ENCODE data around the gene TIMP3.
A peak's percentile ranks its signal among the peaks of the same experiment; 100 is the strongest.
"Not testable (repeated sequence)": the region's sequence is repeated elsewhere in the genome, so short reads cannot be mapped to it uniquely, and the experiment has no call there.

Gene TIMP3

DNA sequence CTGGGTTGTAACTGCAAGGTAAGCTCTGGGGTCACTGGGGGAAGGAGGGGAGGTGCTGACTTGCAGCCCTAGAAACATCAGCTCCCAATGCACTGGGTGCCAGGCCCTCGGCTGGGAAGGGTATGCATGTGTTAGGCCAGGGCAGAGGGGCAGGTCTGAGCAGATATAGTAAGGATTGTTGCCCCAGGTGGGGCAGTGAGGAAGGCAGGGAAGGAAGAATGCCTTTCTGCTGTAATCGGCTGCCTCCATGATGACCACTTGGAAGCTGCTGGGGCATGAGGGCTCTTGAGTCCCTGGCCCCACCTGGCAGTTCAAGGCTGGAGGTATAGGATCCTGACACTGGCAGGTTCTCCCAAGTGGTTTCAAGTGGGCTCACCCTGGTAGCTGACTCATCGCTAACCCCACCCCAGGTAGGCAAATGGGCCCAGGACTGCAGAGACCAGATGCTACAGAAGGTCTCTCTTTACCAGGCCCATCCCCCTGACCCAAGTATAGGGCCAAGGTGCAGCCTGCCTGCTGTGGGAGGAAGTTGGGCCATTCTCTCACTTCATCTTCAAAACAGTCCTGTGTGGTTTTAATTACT, 56.7 kb downstream of the TIMP3 start:
- DNase-seq, result no peak

DNA sequence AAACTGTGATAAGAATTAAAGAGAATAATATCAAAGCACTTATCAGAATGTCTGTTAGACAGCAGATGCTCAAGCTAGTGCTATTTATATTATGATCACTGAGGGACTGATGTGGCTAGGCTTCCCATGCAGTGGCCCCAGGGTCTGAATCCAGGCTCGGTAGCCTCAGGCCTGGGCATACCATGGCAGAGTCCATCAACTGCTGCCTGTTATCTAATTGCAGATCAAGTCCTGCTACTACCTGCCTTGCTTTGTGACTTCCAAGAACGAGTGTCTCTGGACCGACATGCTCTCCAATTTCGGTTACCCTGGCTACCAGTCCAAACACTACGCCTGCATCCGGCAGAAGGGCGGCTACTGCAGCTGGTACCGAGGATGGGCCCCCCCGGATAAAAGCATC, 57.5 kb downstream of the TIMP3 start:
- no peak for DNase-seq

- DNase-seq, result no peak
Measured at GRCh38 chr22:32859743-32860142, 58.2 kb downstream of the TIMP3 start.

DNA sequence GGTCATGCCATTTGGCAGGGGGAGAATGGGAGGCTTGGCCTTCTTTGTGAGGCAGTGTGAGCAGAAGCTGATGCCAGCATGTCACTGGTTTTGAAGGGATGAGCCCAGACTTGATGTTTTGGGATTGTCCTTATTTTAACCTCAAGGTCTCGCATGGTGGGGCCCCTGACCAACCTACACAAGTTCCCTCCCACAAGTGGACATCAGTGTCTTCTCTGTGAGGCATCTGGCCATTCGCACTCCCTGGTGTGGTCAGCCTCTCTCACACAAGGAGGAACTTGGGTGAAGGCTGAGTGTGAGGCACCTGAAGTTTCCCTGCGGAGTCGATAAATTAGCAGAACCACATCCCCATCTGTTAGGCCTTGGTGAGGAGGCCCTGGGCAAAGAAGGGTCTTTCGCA, 59.8 kb downstream of the TIMP3 start:
- no peak for DNase-seq

DNA sequence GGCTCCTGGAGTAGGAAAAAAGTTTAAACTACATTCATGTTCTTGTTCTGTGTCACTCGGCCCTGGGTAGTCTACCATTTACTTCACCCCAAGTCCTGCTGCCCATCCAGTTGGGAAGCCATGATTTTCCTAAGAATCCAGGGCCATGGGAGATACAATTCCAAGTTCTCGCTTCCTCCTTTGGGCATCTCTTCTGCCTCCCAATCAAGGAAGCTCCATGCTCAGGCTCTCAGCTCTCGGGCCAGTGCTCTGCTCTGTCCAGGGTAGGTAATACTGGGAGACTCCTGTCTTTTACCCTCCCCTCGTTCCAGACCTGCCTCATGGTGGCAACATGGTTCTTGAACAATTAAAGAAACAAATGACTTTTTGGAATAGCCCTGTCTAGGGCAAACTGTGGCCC, 60.6 kb downstream of the TIMP3 start:
- DNase-seq, result no peak

GRCh38 chr22:32862936-32863661, 61.6 kb downstream of the TIMP3 start:
- DNase-seq, result no peak

DNA sequence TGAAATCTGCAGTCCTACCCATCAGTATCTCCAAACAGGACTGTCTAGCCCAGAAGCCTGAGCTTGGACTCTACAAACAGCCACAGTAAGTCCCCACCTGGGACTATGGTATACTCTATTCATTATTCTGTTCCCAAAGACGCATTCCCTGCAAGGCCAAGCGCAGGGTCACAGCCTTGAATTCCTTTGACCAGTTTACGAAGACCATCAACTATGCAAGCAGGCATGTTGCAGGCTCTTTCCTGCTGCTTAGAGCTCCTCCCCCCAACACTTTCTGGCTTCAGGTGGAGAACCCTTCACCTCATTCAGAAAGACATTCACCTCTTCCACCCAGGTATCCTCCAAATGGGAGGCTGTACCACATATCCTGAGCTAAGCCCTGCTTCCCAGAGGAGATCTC, 62.5 kb downstream of the TIMP3 start:
- DNase-seq, result no peak

DNA sequence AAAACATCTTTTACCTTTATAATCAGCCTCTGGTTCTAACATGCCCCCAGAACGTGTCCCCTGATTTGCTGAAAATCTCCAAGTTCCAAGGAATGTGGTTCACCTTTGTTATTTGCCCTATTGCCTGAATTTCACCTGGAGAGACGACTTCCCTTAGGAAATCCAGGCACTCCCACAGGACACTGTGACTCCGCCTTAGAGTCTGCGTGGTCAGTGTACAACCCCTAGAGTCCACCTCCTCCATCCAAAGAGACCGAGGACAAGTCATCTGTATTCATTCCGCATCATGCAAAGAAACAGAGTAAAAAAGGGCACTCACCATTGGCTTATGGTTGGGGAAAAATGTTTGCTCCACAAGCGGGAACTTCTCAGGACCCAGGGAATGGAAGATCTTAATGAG, 63.1 kb downstream of the TIMP3 start:
- no peak for DNase-seq

DNA sequence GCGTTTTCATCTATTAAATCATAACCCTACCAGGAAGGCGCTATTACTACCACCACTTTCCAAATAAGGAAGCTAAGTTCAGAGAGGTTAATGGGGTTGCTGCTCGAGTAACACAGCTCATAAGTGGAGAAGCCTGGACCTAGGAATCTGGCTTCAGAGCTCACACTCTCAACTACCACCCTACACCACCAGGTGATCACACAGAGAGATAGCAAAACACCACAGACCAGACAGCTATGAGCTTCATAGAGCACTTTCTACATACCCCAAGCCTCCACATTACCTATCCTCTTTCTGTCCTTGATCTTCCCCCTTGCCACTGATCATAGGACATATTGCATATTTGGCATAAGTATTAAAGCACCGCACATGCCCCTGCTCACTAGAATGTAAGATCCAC, 65.4 kb downstream of the TIMP3 start:
- DNase-seq, result no peak

- no peak for DNase-seq
Measured at GRCh38 chr22:32868946-32869345, 67.4 kb downstream of the TIMP3 start.

DNA sequence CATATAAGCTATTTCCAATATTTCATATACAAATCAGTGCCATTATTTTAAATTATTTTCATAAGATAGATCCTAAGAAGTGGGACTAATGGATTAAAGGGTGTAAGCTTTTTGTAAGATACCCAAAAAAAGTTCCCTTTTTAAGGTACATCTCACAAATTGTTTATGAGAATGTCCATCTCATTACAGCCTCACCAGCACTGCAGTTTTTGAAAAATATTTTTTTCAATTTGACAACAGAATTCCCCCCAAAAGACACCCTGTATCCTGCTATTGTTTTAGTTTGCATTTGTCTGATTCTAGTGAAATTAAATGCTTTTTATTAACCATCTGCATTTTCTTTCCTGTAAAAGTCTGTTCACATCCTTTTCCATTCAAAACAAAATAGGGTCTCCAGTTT, 69.0 kb downstream of the TIMP3 start:
- no peak for DNase-seq

DNA sequence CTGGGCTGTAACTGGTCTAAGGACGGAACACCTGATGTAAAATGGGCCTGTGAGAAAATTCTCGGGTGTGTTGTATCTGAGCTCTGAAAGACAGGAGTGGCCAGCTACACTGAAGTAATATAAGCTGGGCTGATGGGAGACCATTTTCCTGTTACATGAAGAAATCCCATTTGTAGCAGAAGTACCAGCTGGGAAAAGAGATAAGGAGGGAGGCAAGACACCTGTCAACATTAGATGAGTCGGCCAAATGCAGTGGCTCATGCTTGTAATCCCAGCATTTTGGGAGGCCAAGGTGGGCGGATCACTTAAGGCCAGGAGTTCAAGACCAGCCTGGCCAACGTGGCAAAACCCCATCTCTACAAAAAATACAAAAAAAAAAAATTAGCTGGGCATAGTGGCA, 72.1 kb downstream of the TIMP3 start:
- not testable (repeated sequence) for DNase-seq

DNA sequence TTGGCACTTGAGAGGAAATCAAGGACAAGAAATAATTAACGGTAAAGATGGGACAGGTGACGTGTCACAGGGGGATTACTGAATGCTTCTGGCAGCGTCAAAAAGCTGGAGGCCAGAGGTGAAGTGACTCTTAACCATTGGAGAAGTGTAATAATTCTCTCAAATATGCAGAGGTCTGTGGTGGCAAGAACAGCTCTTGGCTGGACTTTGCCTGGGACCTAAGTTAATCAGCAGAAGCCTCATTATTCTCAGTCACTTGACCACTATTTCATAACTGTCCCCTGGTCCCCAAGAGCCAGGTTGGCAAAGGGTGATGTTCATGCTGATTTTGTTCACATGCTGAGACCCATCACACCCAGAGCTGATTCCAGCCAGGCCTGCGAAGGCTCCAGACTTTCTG, 72.9 kb downstream of the TIMP3 start:
- no peak for DNase-seq

DNA sequence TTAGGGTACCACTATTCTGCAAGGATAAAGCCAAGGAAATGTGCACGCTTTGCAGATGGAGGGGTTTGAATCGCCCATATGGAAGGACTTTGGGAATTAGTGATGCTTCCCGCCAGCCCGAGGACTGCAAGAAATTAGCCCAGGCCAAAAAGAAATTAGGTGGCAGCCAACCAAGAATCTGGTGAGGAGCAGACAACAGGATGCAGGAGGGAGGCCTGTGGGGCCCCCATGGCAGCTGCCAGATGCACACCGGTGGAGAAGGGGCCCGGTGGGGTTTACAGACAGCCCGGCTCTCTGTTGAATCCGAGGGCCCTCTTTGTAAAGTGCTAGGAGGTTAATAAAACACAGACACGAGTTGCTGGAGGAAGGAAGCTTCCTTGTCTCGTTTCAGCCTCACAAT, 73.5 kb downstream of the TIMP3 start:
- no peak for DNase-seq

DNA sequence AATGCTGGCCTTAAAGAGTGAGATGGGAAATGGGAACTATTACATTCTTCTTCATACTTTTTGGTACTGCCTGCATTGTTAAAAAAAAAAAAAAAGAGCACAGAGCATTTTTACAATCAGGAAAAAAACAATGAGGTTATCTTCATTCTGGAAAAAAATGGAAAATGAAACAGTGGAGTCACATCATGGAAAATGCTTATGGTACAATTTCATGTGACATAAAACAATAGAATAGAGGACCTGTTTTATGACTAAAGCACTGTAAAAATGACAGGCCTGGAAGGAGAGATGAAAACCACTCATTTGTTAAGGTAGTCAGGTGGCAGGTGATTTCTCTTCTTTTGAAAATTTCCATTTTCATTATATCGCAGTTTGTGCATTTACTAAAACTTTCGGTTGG, 75.0 kb downstream of the TIMP3 start:
- no peak for DNase-seq

- no peak for DNase-seq
Measured at GRCh38 chr22:32877196-32877595, 75.7 kb downstream of the TIMP3 start.

GRCh38 chr22:32879550-32879949, 78.0 kb downstream of the TIMP3 start:
- DNase-seq, result no peak

- DNase-seq, result no peak
Measured at GRCh38 chr22:32880061-32880460, 78.6 kb downstream of the TIMP3 start.

- DNase-seq, result no peak
Measured at GRCh38 chr22:32880505-32880892, 79.0 kb downstream of the TIMP3 start.

- peak in 1 of 3 donors; percentile 19 for DNase-seq
Measured at GRCh38 chr22:32880893-32881596, 79.5 kb downstream of the TIMP3 start.

DNA sequence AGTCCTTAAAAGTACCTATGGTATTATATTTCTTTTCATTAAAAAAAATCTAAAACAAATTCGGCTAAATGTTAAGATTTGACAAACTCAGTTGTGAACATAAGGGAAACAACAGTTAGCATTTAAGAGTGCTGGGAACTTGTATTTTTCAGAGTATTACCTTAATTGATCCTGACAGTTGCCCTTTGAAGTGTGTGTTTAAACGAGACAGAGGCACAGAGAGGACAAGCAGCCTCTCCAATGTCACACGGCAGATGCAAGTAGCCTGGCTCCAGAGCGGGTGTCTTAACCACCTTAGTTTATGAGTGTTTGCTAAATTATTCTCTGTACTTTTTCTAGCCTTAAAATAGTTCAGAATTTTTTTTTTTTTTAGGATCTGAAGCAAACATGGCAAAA, 80.9 kb downstream of the TIMP3 start:
- no peak for DNase-seq

DNA sequence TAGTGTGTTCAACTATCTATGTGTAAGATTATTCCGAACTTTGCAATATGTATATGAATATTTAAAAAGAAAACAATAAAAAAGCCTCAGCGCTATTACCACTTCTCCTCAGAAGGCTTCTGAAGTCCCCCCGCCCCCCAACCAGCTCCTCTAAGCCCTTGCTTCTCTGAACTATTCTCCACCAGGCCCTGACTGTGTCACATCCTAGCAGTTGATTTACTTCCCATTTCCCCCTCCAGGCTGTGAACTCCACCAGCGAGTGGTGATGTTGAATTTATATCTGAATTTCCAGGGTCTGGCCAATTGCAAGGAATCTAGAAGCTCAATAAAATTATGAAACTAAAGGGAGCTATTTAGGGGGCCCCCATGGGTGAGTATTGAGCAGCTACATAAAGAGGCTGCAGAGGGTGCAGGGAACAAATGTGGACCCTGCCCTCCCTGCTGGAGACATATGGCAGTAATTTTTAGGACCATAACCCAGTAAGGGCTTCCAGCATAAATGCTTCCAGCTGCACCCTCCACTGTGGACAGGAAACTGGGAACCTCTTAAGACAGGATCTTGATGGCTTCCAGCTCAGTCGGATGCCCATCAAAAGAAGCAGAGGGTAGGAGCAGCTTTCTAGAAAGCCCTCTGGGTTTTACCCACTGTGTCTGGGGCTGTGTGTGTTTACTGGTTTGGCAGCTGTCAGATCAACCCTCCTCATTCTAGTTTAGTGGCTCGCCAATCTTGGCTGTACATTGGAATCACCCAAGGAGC, 81.4 kb downstream of the TIMP3 start:
- peak in 1 of 3 donors; percentile 25 for DNase-seq

- no peak for DNase-seq
Measured at GRCh38 chr22:32887324-32887980, 85.9 kb downstream of the TIMP3 start.

Measured in suppressor macrophage treated with lipopolysaccharide for 1 hour (primary cell).